Tibial nerve (tissue), 4 donors: ENCODE data around the gene RPS6KA5. TPM values are rescaled to one million over a fixed set of nuclear protein-coding genes. Genes with fewer than 3 reads are reported as not detected.

Experiments used
- DNase-seq, 2 donors: peaks; one replicate each; pipeline ENCODE4 v3.0.0-alpha.2; 2019; ENCODE audit warnings: low spot score in 2 of 2
- H3K27ac ChIP-seq, 4 donors: fragments of 200-600 bp; sonication (generic) in 3 of 4; one replicate each; pipeline ENCODE4 v1.5.1; 2017 to 2019; ENCODE audit warnings: mild to moderate bottlenecking in 1 of 4
- H3K27me3 ChIP-seq, 2 donors: fragments of 200-600 bp; sonication (generic) in 1 of 2; one replicate each; pipeline versions ENCODE4 v1.5.1 to v1.6.0; 2017 to 2019
- H3K36me3 ChIP-seq, 3 donors: fragments of 200-600 bp; sonication (generic); one replicate each; pipeline ENCODE4 v1.5.1; 2018 to 2019
- H3K4me1 ChIP-seq, 4 donors: fragments of 200-600 bp; sonication (generic) in 3 of 4; one replicate each; pipeline ENCODE4 v1.5.1; 2017 to 2019
- H3K4me3 ChIP-seq, 4 donors: fragments of 200-600 bp; sonication (generic) in 3 of 4; one replicate each; pipeline ENCODE4 v1.5.1; 2017 to 2019; ENCODE audit warnings: mild to moderate bottlenecking in 1 of 4, moderate library complexity in 1 of 4
- H3K9me3 ChIP-seq, 4 donors: fragments of 200-600 bp; sonication (generic) in 3 of 4; one replicate each; pipeline ENCODE4 v1.5.1; 2017 to 2019
- EP300 ChIP-seq, 2 donors: sonication (generic); formaldehyde crosslinking; IDR thresholded peaks; one replicate each; pipeline ENCODE4 v1.6.1; 2017; ENCODE audit warnings: antibody characterized with exemption in 2 of 2, mild to moderate bottlenecking in 1 of 2
- POLR2A ChIP-seq, 2 donors: fragments of 450-650 bp; IDR thresholded peaks; one replicate each; pipeline ENCODE4 v1.6.1; 2017; ENCODE audit warnings: antibody characterized with exemption in 2 of 2, mild to moderate bottlenecking in 2 of 2, moderate library complexity in 2 of 2
- WGBS, 2 donors: methylation state at CpG; one replicate each; pipeline ENCODE4 v1.1.5; 2018; 5-methylcytosine and 5-hydroxymethylcytosine counted together
- total RNA-seq, 4 donors: library from RNA; depleted of rRNA; stranded (reverse); fragments of >200 nt; gene quantifications; one replicate each; pipeline ENCODE4 v1.1.0, GENCODE V29; 2016
- TF ChIP-seq, protein P1 (sequence below), 5 experiments: fragments of 200-600 bp in 3 of 5; fragments of 450-650 bp in 2 of 5; sonication (generic) in 3 of 5; IDR thresholded peaks; one replicate each; pipeline ENCODE4 v1.5.1; 2016 to 2019; ENCODE audit warnings: antibody characterized with exemption in 5 of 5, mild to moderate bottlenecking in 3 of 5, moderate library complexity in 2 of 5

Gene RPS6KA5
- total RNA-seq, 4 donors from 2014 or later: 8.4 to 12.7 (median 10.1) TPM

- no peak overlapping the region for H3K27ac ChIP-seq
- no peaks in the 10 kb centered on the region for H3K9me3 ChIP-seq
- H3K4me3 ChIP-seq: no peak overlapping the region
- H3K4me1 ChIP-seq: no peaks in the 10 kb centered on the region
- no peak for TF ChIP-seq EP300 (IDR thresholded peaks at IDR 0.05)
- no peak for TF ChIP-seq POLR2A (IDR thresholded peaks at IDR 0.05)
- TF ChIP-seq, protein P1, sequence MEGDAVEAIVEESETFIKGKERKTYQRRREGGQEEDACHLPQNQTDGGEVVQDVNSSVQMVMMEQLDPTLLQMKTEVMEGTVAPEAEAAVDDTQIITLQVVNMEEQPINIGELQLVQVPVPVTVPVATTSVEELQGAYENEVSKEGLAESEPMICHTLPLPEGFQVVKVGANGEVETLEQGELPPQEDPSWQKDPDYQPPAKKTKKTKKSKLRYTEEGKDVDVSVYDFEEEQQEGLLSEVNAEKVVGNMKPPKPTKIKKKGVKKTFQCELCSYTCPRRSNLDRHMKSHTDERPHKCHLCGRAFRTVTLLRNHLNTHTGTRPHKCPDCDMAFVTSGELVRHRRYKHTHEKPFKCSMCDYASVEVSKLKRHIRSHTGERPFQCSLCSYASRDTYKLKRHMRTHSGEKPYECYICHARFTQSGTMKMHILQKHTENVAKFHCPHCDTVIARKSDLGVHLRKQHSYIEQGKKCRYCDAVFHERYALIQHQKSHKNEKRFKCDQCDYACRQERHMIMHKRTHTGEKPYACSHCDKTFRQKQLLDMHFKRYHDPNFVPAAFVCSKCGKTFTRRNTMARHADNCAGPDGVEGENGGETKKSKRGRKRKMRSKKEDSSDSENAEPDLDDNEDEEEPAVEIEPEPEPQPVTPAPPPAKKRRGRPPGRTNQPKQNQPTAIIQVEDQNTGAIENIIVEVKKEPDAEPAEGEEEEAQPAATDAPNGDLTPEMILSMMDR (IDR thresholded peaks at IDR 0.05): no peak
- WGBS, 2 donors: 76 to 78% methylated on average over 6 of the region's 6 CpGs
- no peak for DNase-seq
- H3K36me3 ChIP-seq: peaks cover 0 to 39% (median 5%) of the 10 kb centered on the region in 3 donors
- no peaks in the 10 kb centered on the region for H3K27me3 ChIP-seq
Observed at GRCh38 chr14:90894241-90894640, 166.2 kb downstream of the RPS6KA5 start.

DNA sequence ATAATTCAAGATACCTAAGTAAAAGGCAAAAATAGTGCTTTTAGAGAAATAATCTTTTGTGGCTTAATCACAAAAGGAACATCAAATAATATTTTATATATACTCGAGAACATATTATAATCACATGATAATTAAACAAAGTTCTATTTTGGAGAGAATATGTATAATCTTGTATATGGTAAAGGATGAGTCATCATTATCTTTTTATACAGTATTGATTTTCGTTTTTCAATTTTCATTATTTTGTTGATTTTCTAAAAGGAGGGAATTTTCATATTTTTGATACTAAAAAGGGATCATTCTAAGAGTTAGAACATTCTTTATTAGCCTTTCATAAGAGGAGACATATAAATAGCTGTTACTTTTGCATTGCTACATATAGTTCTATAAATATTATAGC is 166.9 kb downstream of the RPS6KA5 start:
- peaks cover 0 to 32% (median 2%) of the 10 kb centered on the region in 3 donors for H3K36me3 ChIP-seq

DNA sequence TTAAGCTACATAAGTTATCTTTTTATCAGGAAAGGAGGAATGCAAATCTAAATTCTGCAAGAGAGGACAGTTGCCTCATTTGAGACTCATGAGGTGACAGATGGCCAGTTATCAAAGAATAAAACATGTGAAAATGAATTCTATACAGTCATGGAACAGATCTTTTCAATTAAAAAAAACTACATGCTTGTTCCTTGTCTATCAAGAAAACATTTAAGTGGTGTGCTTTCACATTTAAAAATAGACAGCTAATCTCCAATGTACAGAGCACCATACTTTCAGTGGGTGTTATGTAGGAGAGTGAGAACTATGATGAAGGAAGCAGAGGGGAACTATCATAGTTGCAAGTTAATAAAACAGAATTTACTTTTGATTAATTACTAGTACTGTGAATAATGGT is 167.5 kb downstream of the RPS6KA5 start:
- Histone ChIP-seq H3K27me3 (no peaks in the 10 kb centered on the region), H3K9me3 (no peaks in the 10 kb centered on the region), H3K36me3 (peaks cover 0 to 27% (median 0%) of the 10 kb centered on the region in 3 donors), H3K27ac (no peak overlapping the region), H3K4me1 (no peaks in the 10 kb centered on the region), H3K4me3 (no peak overlapping the region)
- TF ChIP-seq EP300 (IDR thresholded peaks at IDR 0.05): no peak
- TF ChIP-seq, protein P1 (IDR thresholded peaks at IDR 0.05): no peak
- TF ChIP-seq POLR2A (IDR thresholded peaks at IDR 0.05): no peak
- DNase-seq: no peak

More for the DNA sequence above, 166.9 kb downstream of the RPS6KA5 start:
- Histone ChIP-seq H3K27ac (no peak overlapping the region), H3K9me3 (no peaks in the 10 kb centered on the region), H3K27me3 (no peaks in the 10 kb centered on the region), H3K4me3 (no peak overlapping the region), H3K4me1 (no peaks in the 10 kb centered on the region)
- no peak for DNase-seq
- no peak for TF ChIP-seq POLR2A (IDR thresholded peaks at IDR 0.05)
- no peak for TF ChIP-seq EP300 (IDR thresholded peaks at IDR 0.05)
- TF ChIP-seq, protein P1 (IDR thresholded peaks at IDR 0.05): no peak
- WGBS, 2 donors: 88 to 90% methylated on average over 2 of the region's 2 CpGs

GRCh38 chr14:90891326-90891725 is 169.1 kb downstream of the RPS6KA5 start:
- 46 to 47% methylated on average over 1 of the region's 1 CpG for WGBS, 2 donors
- Histone ChIP-seq H3K27ac (no peak overlapping the region), H3K4me1 (no peaks in the 10 kb centered on the region), H3K36me3 (peaks cover 0 to 12% (median 0%) of the 10 kb centered on the region in 3 donors), H3K4me3 (no peak overlapping the region), H3K27me3 (no peaks in the 10 kb centered on the region), H3K9me3 (no peaks in the 10 kb centered on the region)
- no peak for DNase-seq
- TF ChIP-seq POLR2A (IDR thresholded peaks at IDR 0.05): no peak
- TF ChIP-seq, protein P1 (IDR thresholded peaks at IDR 0.05): no peak
- TF ChIP-seq EP300 (IDR thresholded peaks at IDR 0.05): no peak

DNA sequence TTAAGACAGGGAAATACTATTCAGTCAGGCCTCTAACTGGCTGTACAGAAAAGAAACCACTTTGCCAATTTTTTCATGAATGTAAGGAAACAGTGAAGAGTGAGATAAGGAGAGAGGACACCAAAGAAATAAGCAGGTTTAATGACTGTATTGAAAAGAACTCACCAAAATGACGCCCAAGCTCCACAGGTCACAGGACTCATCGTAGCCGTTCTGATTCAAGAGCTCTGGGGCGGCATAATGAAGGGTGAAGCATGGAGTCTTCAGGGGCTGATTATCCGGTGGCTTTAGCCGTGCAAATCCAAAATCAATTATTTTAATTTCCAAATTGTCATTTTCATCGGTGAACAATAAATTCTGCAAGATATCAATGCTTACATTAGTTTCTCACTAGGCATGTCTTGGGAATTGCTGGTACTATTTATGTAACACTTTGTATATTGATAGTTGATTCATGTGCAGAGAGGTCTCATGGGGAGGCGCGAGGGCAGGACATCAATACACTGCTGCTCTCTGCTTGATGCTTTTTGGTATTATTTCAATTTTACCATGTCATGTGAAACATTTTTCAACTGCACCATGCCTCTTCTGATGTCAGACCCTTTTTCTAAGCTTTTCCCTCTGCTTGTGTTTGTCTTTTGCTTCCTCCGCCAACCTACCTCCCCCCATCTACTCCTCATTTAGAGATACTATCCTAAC is 170.0 kb downstream of the RPS6KA5 start:
- no peaks in the 10 kb centered on the region for H3K4me1 ChIP-seq
- 88 to 90% methylated on average over 10 of the region's 10 CpGs for WGBS, 2 donors
- no peak overlapping the region for H3K4me3 ChIP-seq
- no peak overlapping the region for H3K27ac ChIP-seq
- H3K9me3 ChIP-seq: no peaks in the 10 kb centered on the region
- DNase-seq: no peak
- TF ChIP-seq EP300 (IDR thresholded peaks at IDR 0.05): no peak
- TF ChIP-seq, protein P1 (IDR thresholded peaks at IDR 0.05): no peak
- no peak for TF ChIP-seq POLR2A (IDR thresholded peaks at IDR 0.05)
- peaks cover 0 to 6% (median 0%) of the 10 kb centered on the region in 3 donors for H3K36me3 ChIP-seq
- H3K27me3 ChIP-seq: no peaks in the 10 kb centered on the region
